H9 (cell line): ENCODE results near the gene NDST1. TPM values are rescaled to one million over a fixed set of nuclear protein-coding genes. Genes with fewer than 3 reads are reported as not detected.

Experiments used
- DNase-seq: peaks from one replicate; pipeline ENCODE4 v3.0.0-alpha.2; 2017
- H2AFZ ChIP-seq: one replicate; pipeline ENCODE4 v1.6.1; 2013; ENCODE audit warnings: mild to moderate bottlenecking, low read length, control low read depth, moderate library complexity
- H2AK5ac ChIP-seq: 2 replicates; pipeline ENCODE4 v1.6.1; 2013; ENCODE audit warnings: low read length, control low read depth, mixed read lengths; ENCODE audit not compliant: insufficient read length
- H2BK120ac ChIP-seq: one replicate; pipeline ENCODE4 v1.6.1; 2013; ENCODE audit warnings: low read depth, mild to moderate bottlenecking, low read length, control low read depth, inconsistent platforms; ENCODE audit not compliant: poor library complexity, severe bottlenecking
- H2BK12ac ChIP-seq: 2 replicates; pipeline ENCODE4 v1.6.1; 2013; ENCODE audit warnings: low read length, control low read depth, mixed read lengths, low read depth; ENCODE audit not compliant: insufficient read length
- H2BK15ac ChIP-seq: 2 replicates; pipeline ENCODE4 v1.6.1; 2013; ENCODE audit warnings: low read depth, low read length, control low read depth
- H2BK20ac ChIP-seq: one replicate; pipeline ENCODE4 v1.6.1; 2013; ENCODE audit warnings: low read depth, mild to moderate bottlenecking, low read length, control low read depth, inconsistent platforms; ENCODE audit not compliant: poor library complexity, severe bottlenecking
- H2BK5ac ChIP-seq: 2 replicates; pipeline ENCODE4 v1.6.1; 2013; ENCODE audit warnings: low read length, control low read depth, mixed read lengths; ENCODE audit not compliant: insufficient read length
- H3K14ac ChIP-seq: 2 replicates; pipeline ENCODE4 v1.6.1; 2013; ENCODE audit warnings: low read length, control low read depth; ENCODE audit not compliant: insufficient read depth
- H3K18ac ChIP-seq: 2 replicates; pipeline ENCODE4 v1.6.1; 2013; ENCODE audit warnings: low read depth, mild to moderate bottlenecking, mixed read lengths, low read length, control low read depth; ENCODE audit not compliant: insufficient read length
- H3K23ac ChIP-seq: 2 replicates; pipeline ENCODE4 v1.6.1; 2013; ENCODE audit warnings: low read length, control low read depth, mixed read lengths, low read depth; ENCODE audit not compliant: insufficient read length
- H3K23me2 ChIP-seq: 2 replicates; pipeline ENCODE4 v1.6.1; 2013; ENCODE audit warnings: low read depth, mild to moderate bottlenecking, mixed read lengths, low read length, control low read depth; ENCODE audit not compliant: insufficient read length, poor library complexity, severe bottlenecking
- H3K27ac ChIP-seq: 2 replicates; pipeline ENCODE4 v1.5.1; 2013; ENCODE audit warnings: low read length, control low read depth, mixed read lengths, low read depth; ENCODE audit not compliant: insufficient read length
- H3K27me3 ChIP-seq: 2 replicates; pipeline ENCODE4 v1.6.1; 2013; ENCODE audit warnings: low read length, control low read depth, inconsistent platforms; ENCODE audit not compliant: insufficient read depth
- H3K4ac ChIP-seq: 2 replicates; pipeline ENCODE4 v1.6.1; 2013; ENCODE audit warnings: low read depth, mild to moderate bottlenecking, control low read depth, inconsistent platforms, low read length, moderate library complexity
- H3K4me1 ChIP-seq: 2 replicates; pipeline ENCODE4 v1.6.1; 2013; ENCODE audit warnings: low read length, control low read depth, inconsistent platforms; ENCODE audit not compliant: insufficient read depth
- H3K4me2 ChIP-seq: 2 replicates; pipeline ENCODE4 v1.6.1; 2013; ENCODE audit warnings: low read length, control low read depth, mixed read lengths; ENCODE audit not compliant: insufficient read length, insufficient read depth
- H3K56ac ChIP-seq: 2 replicates; pipeline ENCODE4 v1.6.1; 2013; ENCODE audit warnings: low read depth, mild to moderate bottlenecking, mixed read lengths, low read length, control low read depth; ENCODE audit not compliant: insufficient read length
- H3K79me1 ChIP-seq: 2 replicates; pipeline ENCODE4 v1.6.1; 2013; ENCODE audit warnings: low read depth, mild to moderate bottlenecking, moderate library complexity, low read length, control low read depth, inconsistent platforms; ENCODE audit not compliant: insufficient read depth, poor library complexity, severe bottlenecking
- H3K79me2 ChIP-seq: 2 replicates; pipeline ENCODE4 v1.6.1; 2013; ENCODE audit warnings: low read length, control low read depth, inconsistent platforms; ENCODE audit not compliant: insufficient read depth
- H3K9ac ChIP-seq: 2 replicates; pipeline ENCODE4 v1.6.1; 2013; ENCODE audit warnings: low read length, control low read depth, mixed read lengths; ENCODE audit not compliant: insufficient read length; ENCODE audit errors: extremely low read depth
- H3K9me3 ChIP-seq: one replicate; pipeline ENCODE4 v1.6.1; 2013; ENCODE audit warnings: low read depth, low read length, inconsistent platforms; ENCODE audit not compliant: control insufficient read depth
- H3T11ph ChIP-seq: one replicate; pipeline ENCODE4 v1.6.1; 2013; ENCODE audit warnings: mild to moderate bottlenecking, low read length, control low read depth, inconsistent platforms
- H4K20me1 ChIP-seq: one replicate; pipeline ENCODE4 v1.6.1; 2013; ENCODE audit not compliant: control insufficient read depth, insufficient read length, insufficient read depth
- H4K5ac ChIP-seq: 2 replicates; pipeline ENCODE4 v1.6.1; 2013; ENCODE audit warnings: low read depth, mild to moderate bottlenecking, mixed read lengths, low read length, control low read depth; ENCODE audit not compliant: insufficient read length
- H4K8ac ChIP-seq: replicated peaks from 2 replicates; pipeline ENCODE4 v1.6.1; 2013; ENCODE audit warnings: low read length, control low read depth, mixed read lengths, low read depth; ENCODE audit not compliant: insufficient read length
- H4K91ac ChIP-seq: 2 replicates; pipeline ENCODE4 v1.6.1; 2013; ENCODE audit warnings: low read depth, mild to moderate bottlenecking, moderate library complexity, mixed read lengths, low read length, control low read depth; ENCODE audit not compliant: insufficient read length
- H3K27ac Mint-ChIP-seq, 3 experiments: 2 replicates in 2 of 3; 3 replicates in 1 of 3; pipeline ENCODE4 v1.8.0; 2020 to 2021; ENCODE audit warnings: mixed read lengths in 3 of 3, mild to moderate bottlenecking in 1 of 3, moderate library complexity in 1 of 3
- H3K27me3 Mint-ChIP-seq: 2 replicates; pipeline ENCODE4 v1.8.0; 2021; ENCODE audit warnings: low read depth, mild to moderate bottlenecking, moderate library complexity, mixed read lengths
- H3K36me3 Mint-ChIP-seq, 3 experiments: 2 replicates in 2 of 3; 3 replicates in 1 of 3; pipeline ENCODE4 v1.8.0; 2020 to 2021; ENCODE audit warnings: low read depth in 3 of 3, mixed read lengths in 3 of 3; ENCODE audit not compliant: insufficient read depth in 1 of 3
- H3K4me1 Mint-ChIP-seq, 2 experiments: 2 replicates each; pipeline ENCODE4 v1.8.0; 2020; ENCODE audit warnings: mixed read lengths in 2 of 2
- H3K4me3 Mint-ChIP-seq, 2 experiments: 2 replicates in 1 of 2; 3 replicates in 1 of 2; pipeline ENCODE4 v1.8.0; 2020 to 2021; ENCODE audit warnings: mild to moderate bottlenecking in 2 of 2, mixed read lengths in 2 of 2, moderate library complexity in 1 of 2
- H3K9me3 Mint-ChIP-seq, 2 experiments: 2 replicates in 1 of 2; 3 replicates in 1 of 2; pipeline ENCODE4 v1.8.0; 2020; ENCODE audit warnings: mild to moderate bottlenecking in 2 of 2, mixed read lengths in 2 of 2, moderate library complexity in 1 of 2
- CTCF ChIP-seq: fragments of 200-600 bp; sonication (generic); conservative IDR thresholded peaks from 3 replicates; pipeline ENCODE4 v1.8.0; 2021; ENCODE audit warnings: antibody characterized with exemption, mild to moderate bottlenecking
- WGBS: extraction: QIAGEN DNeasy Blood & Tissue Kit; methylation state at CpG from one replicate; pipeline ENCODE4 v1.1.7; 2013; ENCODE audit warnings: missing lambda C conversion rate, low lambda C conversion rate, mixed read lengths; ENCODE audit not compliant: insufficient read length; ENCODE audit errors: extremely low coverage; 5-methylcytosine and 5-hydroxymethylcytosine counted together
- total RNA-seq: library from RNA; stranded (reverse); gene quantifications from 2 replicates; pipeline ENCODE4 v1.2.1, GENCODE V29; 2021

NDST1 gene
- total RNA-seq, 1 experiment from 2014 or later = 65.5 TPM

- H4K8ac ChIP-seq = no peak overlapping the region
- H4K20me1 ChIP-seq = no peaks in the 10 kb centered on the region
- no peak overlapping the region for H3K4me2 ChIP-seq
- DNase-seq = no peak
- no peak overlapping the region; the same call in 1 of the 2 replicates for H3K14ac ChIP-seq
- H3K4ac ChIP-seq = no peak overlapping the region
- H3K27me3 ChIP-seq = no peaks in the 10 kb centered on the region
- no peak overlapping the region for H3T11ph ChIP-seq
- Mint-ChIP-seq H3K4me3 (no peak overlapping the region), H3K9me3 (no peaks in the 10 kb centered on the region), H3K27me3 (no peaks in the 10 kb centered on the region), H3K27ac (peak overlapping the region in 1 of 3 experiments; percentile 28; a peak in 1 of 7 replicates), H3K36me3 (peaks cover 0 to 6% (median 0%) of the 10 kb centered on the region in 3 experiments; a peak in 3 of 7 replicates), H3K4me1 (peaks cover 62 to 68% of the 10 kb centered on the region in 2 experiments)
- H3K79me2 ChIP-seq = peaks cover 5% of the 10 kb centered on the region; the same call in 1 of the 2 replicates
- H3K23ac ChIP-seq = no peak overlapping the region
- H2BK12ac ChIP-seq = no peak overlapping the region
- H3K23me2 ChIP-seq = no peaks in the 10 kb centered on the region
- no peak overlapping the region for H4K91ac ChIP-seq
- H3K27ac ChIP-seq = no peak overlapping the region
- no peak overlapping the region for H2BK20ac ChIP-seq
- H3K18ac ChIP-seq = no peak overlapping the region
- H3K4me1 ChIP-seq = no peaks in the 10 kb centered on the region; the same call in 1 of the 2 replicates
- H3K9ac ChIP-seq = no peak overlapping the region
- peaks cover 2% of the 10 kb centered on the region for H3K79me1 ChIP-seq
- no peak for TF ChIP-seq CTCF
- H2BK120ac ChIP-seq = no peak overlapping the region
- H2BK15ac ChIP-seq = no peak overlapping the region
- WGBS = no CpG with 5 or more reads among the region's 8 CpGs
- H2BK5ac ChIP-seq = no peak overlapping the region
- H4K5ac ChIP-seq = no peak overlapping the region
- no peak overlapping the region for H2AFZ ChIP-seq
- H3K56ac ChIP-seq = no peak overlapping the region
- H3K9me3 ChIP-seq = no peaks in the 10 kb centered on the region
- H2AK5ac ChIP-seq = no peak overlapping the region
Measured at GRCh38 chr5:150505816-150506215, 2.1 kb upstream of the NDST1 start.
